GM12891 (cell line): ENCODE data around the gene CCDC136.

Experiments used
- DNase-seq: peaks from one replicate; pipeline ENCODE4 v3.0.0; 2011; ENCODE audit warnings: low spot score; ENCODE audit not compliant: insufficient read length
- FAIRE-seq: peaks from 2 replicates; lab custom pipeline; 2011; peaks lifted over from hg19 to GRCh38; lab: Jason Lieb, UNC
- PAX5 ChIP-seq: IDR thresholded peaks from 2 replicates; pipeline ENCODE4 v1.6.1; 2011; ENCODE audit warnings: low read length, moderate library complexity, mild to moderate bottlenecking; ENCODE audit not compliant: insufficient read depth, severe bottlenecking
- POLR2A ChIP-seq: IDR thresholded peaks from 2 replicates; pipeline ENCODE4 v1.6.1; 2011; ENCODE audit warnings: low read depth, low read length, control low read depth
- POLR2AphosphoS5 ChIP-seq: IDR thresholded peaks from 2 replicates; pipeline ENCODE4 v1.6.1; 2011; ENCODE audit warnings: low read depth, low read length, control low read depth
- POU2F2 ChIP-seq: IDR thresholded peaks from 2 replicates; pipeline ENCODE4 v1.6.1; 2011; ENCODE audit warnings: low read depth, mild to moderate bottlenecking, control low read depth, low read length, moderate library complexity
- SPI1 ChIP-seq: IDR thresholded peaks from 2 replicates; pipeline ENCODE4 v1.6.1; 2011; ENCODE audit warnings: low read depth, low read length, control low read depth
- TAF1 ChIP-seq: IDR thresholded peaks from 2 replicates; pipeline ENCODE4 v1.6.1; 2011; ENCODE audit warnings: low read depth, low read length, control low read depth

Gene CCDC136

DNA sequence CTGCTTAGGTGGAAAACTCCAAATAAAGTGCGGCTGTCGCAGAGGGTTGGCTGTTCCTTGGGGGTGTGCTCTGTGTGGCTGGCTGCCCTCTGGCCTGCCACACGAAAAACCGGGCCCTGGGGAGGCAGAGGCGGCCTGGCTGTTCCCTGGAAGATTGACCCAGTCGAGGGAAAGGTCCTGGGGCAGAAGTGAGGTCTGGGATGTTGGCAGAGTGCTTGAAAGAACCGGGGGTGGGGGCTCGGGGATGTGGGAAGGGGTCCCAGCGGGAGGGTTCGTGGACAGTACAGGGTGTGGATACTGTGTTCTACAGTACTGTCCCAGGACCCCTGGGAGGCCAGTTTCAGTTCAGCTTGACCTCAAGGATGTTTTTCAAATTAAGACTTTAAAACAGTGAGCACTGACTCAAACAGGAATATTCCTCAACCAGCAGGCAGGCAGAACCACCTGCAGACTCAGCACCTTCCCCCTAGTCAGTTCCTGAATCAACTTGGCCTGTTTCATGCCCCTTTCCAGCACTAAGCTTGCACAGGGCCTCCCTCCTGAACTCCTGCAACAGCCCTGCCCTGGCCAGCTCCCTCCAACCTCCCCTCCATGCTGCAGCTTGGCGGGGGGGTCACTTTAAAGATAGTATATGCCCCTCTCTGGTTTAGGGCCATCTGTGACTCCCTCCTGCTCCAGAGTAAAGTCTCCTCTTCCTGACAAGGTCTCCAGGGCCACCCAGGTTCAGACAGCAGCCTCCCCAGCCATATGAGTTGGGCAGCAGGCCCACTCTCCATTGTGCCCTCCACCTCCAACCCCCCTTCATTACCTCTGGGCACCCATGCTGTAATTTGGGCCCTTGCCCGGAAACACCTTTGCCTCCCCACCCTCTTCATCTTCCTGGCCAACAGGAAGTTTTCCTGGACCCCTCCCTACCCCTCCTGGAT is 67.7 kb downstream of the CCDC136 start:
- DNase-seq: no peak
- no peak for TF ChIP-seq POLR2AphosphoS5
- no peak for TF ChIP-seq TAF1
- TF ChIP-seq PAX5: no peak
- TF ChIP-seq POLR2A: no peak
- TF ChIP-seq POU2F2: no peak
- TF ChIP-seq SPI1: no peak
- no peak for FAIRE-seq

DNA sequence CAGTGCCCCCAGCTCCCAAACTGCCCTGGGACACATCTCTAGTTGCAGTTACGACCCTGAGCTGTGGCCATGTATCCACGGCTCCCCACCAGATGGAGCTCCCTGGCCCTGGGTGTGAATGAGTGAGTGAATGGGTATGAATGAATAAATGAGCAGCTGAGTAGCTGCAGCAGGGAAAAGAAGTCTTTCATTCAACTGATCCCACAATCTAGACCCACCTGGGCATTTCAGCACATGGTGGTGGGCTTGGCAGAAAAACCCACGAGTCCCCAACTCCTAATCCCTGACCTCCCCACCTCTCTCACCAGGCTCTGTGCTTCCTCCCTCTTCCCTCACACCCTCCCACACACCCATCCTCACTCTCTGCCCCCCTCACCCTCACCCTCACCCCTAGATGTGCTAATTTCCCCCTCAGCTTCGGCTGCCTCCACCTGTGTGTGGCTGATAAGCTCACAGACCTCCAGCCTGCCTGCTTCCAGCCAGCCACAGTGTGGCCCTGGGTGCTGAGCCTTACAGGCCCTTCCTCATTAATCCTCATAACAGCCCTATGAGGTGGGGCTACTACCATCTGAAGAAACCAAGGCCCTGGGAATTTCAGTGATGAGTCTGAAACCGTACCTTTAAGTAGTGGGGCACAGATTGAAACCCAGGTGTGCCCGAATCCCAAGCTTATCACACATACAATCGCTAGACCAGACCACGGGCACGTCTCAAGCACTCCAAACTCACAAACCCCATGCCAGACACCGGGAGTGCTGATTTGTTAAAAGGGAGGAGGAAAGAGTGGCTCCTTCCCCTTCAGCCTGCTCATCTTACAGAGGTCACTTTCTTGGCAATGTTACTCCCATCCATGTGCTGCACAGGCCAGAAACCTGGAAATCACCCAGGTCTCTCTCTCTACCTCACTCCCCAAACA is 68.6 kb downstream of the CCDC136 start:
- FAIRE-seq (no peak), DNase-seq (no peak)
- TF ChIP-seq TAF1 (no peak), POLR2A (no peak), POLR2AphosphoS5 (no peak), PAX5 (no peak), SPI1 (no peak), POU2F2 (no peak)

DNA sequence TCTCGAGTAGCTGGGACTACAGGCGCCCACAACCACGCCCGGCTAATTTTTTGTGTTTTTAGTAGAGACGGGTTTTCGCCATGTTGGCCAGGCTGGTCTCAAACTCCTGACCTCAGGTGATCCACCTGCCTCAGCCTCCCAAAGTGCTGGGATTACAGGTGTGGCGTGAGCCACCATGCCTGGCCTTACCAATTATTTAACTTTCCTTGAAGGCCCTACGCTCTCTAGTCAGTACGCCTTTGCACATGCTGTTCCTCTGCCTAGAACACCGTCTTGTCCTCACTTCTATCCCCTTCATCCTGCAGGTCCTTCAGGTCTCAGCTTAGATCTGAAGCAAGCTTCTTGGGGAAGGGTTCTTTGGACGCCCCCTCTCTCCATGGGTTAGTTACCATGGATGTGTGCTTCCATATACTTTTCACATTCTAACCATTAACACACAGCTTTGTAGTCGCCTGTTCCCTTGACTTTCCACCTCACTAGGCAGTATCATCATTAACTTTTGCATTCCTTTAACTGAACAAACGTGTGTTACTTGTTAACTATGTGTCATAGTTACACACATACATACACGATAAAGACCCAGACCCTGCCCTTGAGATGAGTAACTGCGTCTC is 70.3 kb downstream of the CCDC136 start:
- TF ChIP-seq SPI1 (no peak), PAX5 (no peak), TAF1 (no peak), POLR2A (no peak), POU2F2 (no peak), POLR2AphosphoS5 (no peak)
- no peak for FAIRE-seq
- DNase-seq: no peak

DNA sequence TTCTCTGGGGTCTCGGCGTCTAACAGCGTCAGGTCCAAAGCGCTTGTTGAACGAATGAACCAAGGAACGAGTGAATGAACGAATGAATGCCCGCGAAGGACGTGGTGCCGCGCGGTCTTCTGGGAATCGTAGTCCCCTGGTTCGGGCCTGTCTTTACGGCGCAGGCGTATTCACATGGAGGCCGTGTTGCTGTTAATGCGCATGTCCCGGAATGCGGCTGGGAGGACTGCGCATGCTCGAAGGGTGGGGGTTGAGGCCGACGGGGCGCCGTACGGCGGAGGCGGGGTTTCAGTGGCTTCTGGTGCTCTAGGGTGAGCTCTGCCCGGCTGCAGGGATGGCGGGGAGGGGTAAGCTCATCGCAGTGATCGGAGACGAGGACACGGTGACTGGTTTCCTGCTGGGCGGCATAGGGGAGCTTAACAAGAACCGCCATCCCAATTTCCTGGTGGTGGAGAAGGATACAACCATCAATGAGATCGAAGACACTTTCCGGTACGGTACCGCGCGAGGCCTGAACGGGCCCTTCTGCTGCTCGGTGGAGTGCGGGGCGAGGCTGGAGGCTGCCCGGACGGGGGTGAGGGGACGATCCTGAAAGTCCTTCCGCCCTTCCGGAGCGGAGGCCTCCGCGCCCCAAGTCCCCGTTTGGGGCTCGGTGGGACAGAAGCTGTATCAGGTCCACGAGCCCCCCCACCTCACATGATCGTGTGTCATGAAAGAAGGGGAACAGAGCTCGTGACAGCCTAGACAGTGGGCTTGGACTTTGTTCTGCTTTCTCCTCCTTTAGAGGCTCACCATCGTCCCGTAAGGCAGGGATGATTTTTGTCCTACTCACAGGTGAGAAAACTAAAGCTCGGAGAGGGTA is 71.0 kb downstream of the CCDC136 start, which contains the start of gene ATP6V1F:
Gene ATP6V1F, plus strand, starts transcription at position 286 of the 862 bp plus-strand sequence. Its CDS starts 49 bp downstream, at position 335.
- TF ChIP-seq POLR2A (peak; percentile 72), POLR2AphosphoS5 (peak; percentile 66; the same call in 1 of the 2 replicates), SPI1 (no peak), POU2F2 (peak; percentile 15; the same call in 1 of the 2 replicates), TAF1 (peak; percentile 78), PAX5 (no peak)
- FAIRE-seq (peak; percentile 97), DNase-seq (peak; percentile 99)

DNA sequence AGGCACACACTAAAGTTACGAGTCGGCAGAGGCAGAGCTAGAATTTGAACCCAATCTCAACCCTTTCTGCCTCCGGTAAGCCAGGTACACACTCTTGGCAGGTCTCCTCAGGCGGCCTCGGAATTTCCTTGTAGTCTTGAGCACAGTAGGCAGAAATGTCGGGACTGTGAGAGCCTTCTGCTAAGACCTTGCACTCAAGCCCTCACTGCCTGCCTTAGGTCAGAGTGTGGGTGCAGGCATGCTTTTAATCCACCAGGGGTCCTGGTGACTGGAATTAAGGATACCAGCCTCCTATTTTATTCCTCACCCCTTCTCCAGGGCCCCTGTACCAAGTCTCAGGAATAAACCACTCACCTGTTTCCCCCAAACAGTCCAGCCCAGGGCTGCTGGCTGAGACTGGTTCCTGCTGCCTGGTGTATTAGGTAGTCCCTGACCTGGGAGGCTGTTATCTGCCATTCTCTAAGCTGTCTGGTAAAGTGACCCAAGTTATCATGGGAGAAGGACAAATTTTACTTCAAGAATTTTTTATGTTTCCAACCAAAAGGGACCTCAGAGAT is 71.7 kb downstream of the CCDC136 start:
- DNase-seq: peak; percentile 70
- peak; percentile 71 for FAIRE-seq
- TF ChIP-seq TAF1: no peak
- TF ChIP-seq POLR2AphosphoS5: no peak
- no peak for TF ChIP-seq SPI1
- no peak for TF ChIP-seq PAX5
- TF ChIP-seq POU2F2: no peak
- no peak for TF ChIP-seq POLR2A

DNA sequence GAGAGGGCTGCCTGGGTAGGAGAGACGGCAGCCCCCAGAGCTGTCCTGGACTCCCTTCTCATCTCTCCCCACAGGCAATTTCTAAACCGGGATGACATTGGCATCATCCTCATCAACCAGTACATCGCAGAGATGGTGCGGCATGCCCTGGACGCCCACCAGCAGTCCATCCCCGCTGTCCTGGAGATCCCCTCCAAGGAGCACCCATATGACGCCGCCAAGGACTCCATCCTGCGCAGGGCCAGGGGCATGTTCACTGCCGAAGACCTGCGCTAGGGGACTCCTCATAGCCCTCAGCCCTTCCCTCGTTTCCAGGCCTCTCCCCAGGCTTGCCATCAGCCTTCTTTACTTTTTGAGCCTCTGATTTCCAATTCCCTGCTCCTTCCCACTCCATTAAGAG is 73.5 kb downstream of the CCDC136 start:
- no peak for DNase-seq
- TF ChIP-seq POLR2A (no peak), PAX5 (no peak), TAF1 (no peak), POU2F2 (no peak)
- no peak for FAIRE-seq

DNA sequence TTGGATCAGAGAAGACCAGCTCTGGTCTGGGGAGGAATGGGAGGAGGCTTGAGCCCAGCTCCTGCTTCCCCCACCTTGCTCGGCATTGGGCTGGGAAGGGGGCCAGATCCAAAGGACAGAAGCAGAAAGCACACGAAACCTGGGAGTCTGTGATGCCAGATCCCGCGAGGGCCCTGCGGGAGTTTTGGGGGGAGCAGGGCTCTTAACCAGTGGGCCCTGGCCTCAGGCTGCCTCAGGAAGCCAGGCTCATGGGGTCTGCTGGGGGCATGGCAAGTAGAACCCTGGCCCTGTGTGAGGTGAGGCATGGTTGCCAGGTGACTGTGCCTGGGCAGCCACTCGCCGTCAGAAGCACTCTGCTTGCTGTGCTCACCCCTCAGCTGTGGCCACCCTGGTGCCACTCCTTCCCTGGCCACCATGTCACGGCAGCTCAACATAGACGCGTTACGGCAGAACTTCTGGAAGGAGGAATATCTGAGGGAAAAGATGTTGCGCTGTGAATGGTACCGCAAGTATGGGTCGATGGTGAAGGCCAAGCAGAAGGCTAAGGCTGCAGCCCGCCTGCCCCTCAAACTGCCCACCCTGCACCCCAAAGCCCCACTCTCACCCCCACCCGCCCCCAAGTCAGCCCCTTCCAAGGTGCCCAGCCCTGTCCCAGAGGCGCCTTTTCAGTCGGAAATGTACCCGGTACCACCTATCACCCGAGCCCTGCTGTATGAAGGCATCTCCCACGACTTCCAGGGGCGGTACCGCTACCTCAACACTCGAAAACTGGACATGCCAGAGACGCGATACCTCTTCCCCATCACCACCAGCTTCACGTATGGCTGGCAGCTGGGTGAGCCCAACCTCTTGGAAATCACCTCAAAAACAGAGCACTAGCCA is 74.5 kb downstream of the CCDC136 start:
- TF ChIP-seq SPI1 (no peak), POU2F2 (no peak), POLR2A (no peak), POLR2AphosphoS5 (no peak), TAF1 (no peak), PAX5 (no peak)
- FAIRE-seq (no peak), DNase-seq (no peak)
